HCT116 (cell line): Measurements from ENCODE around the gene RHEBL1. TPM values are rescaled to one million over a fixed set of nuclear protein-coding genes. Genes with fewer than 3 reads are reported as not detected.

Experiments used
- ATAC-seq: fragments of 200-7000 bp; cut with Tn5 transposase; 2 replicates; pipeline ENCODE4 v1.9.1; 2020; ENCODE audit warnings: mild to moderate bottlenecking, moderate library complexity
- BruUV-seq: library from RNA; stranded (reverse); fragments of 400-500 nt; replicated peaks from 2 replicates; lab custom pipeline; 2021; lab: Mats Ljungman, UMichigan
- CTCF ChIA-PET: fragments of 300-600 bp; sonication (Branson Sonifier 250); formaldehyde crosslinking; loops from one replicate; lab custom pipeline; 2021; ENCODE audit warnings: antibody characterized with exemption; lab: Charles Lee
- POLR2A ChIA-PET: fragments of 300-600, 350-600 bp; sonication (Branson Sonifier 250); formaldehyde crosslinking; loops from one replicate; lab custom pipeline; 2021; ENCODE audit warnings: antibody characterized with exemption; lab: Charles Lee
- RAD21 ChIA-PET, 2 experiments: fragments of 300-600 bp; sonication (Branson Sonifier 250); formaldehyde crosslinking; loops; one replicate each; lab custom pipeline; 2023; ENCODE audit warnings: low total read pairs in 2 of 2; ENCODE audit not compliant: uncharacterized antibody in 2 of 2, unreplicated experiment in 2 of 2, low non-redundant PET in 1 of 2; lab: Charles Lee
- DNase-seq: peaks from one replicate; pipeline ENCODE4 v3.0.0-alpha.2; 2010; ENCODE audit warnings: low read depth, low spot score
- H2AFZ ChIP-seq: fragments of 200-600 bp; shearing (Covaris generic), sonication (generic); 2 replicates; pipeline ENCODE4 v1.6.1; 2017; ENCODE audit warnings: low read depth, mixed run types, mixed read lengths, antibody characterized with exemption, low read length; ENCODE audit not compliant: poor library complexity, severe bottlenecking
- H3K27ac ChIP-seq: 2 replicates; pipeline ENCODE4 v1.5.1; 2012; ENCODE audit warnings: low read depth, low read length
- H3K27me3 ChIP-seq: fragments of 200-600 bp; sonication (generic); 2 replicates; pipeline ENCODE4 v1.6.1; 2016; ENCODE audit warnings: mixed run types, low read length, mixed read lengths; ENCODE audit not compliant: insufficient read depth
- H3K36me3 ChIP-seq, 2 experiments: fragments of 200-500 bp in 1 of 2; fragments of 200-600 bp in 1 of 2; sonication (Bioruptor generic) in 1 of 2; sonication (generic) in 1 of 2; 2 replicates each; pipeline versions ENCODE4 v1.5.1 to v1.6.1; 2014 to 2016; ENCODE audit warnings: low read length in 2 of 2, inconsistent platforms in 1 of 2, mixed read lengths in 1 of 2, mixed run types in 1 of 2; ENCODE audit not compliant: insufficient read depth in 2 of 2, control insufficient read depth in 1 of 2
- H3K4me1 ChIP-seq, 2 experiments: fragments of 200-600 bp in 1 of 2; sonication (generic) in 1 of 2; 2 replicates each; pipeline versions ENCODE4 v1.5.1 to v1.6.1; 2012 to 2017; ENCODE audit warnings: low read length in 2 of 2, inconsistent platforms in 1 of 2, mild to moderate bottlenecking in 1 of 2, mixed read lengths in 1 of 2, mixed run types in 1 of 2, moderate library complexity in 1 of 2; ENCODE audit not compliant: insufficient read depth in 2 of 2, control insufficient read depth in 1 of 2
- H3K4me2 ChIP-seq: fragments of 200-600 bp; sonication (generic); 2 replicates; pipeline ENCODE4 v1.6.1; 2017; ENCODE audit warnings: mixed run types, low read length, mixed read lengths
- H3K4me3 ChIP-seq, 2 experiments: fragments of 200-600 bp in 1 of 2; sonication (generic) in 1 of 2; replicated peaks in 1 of 2; 2 replicates each; pipeline ENCODE4 v1.5.1; 2011 to 2016; ENCODE audit warnings: low read length in 2 of 2, control low read depth in 1 of 2, low read depth in 1 of 2, mild to moderate bottlenecking in 1 of 2, mixed read lengths in 1 of 2, mixed run types in 1 of 2
- H3K79me2 ChIP-seq: fragments of 200-600 bp; sonication (generic); 2 replicates; pipeline ENCODE4 v1.6.1; 2017; ENCODE audit warnings: mild to moderate bottlenecking, mixed run types, low read length, moderate library complexity, mixed read lengths; ENCODE audit not compliant: insufficient read depth
- H3K9ac ChIP-seq: fragments of 200-600 bp; sonication (generic); 2 replicates; pipeline ENCODE4 v1.6.1; 2016; ENCODE audit warnings: low read length, mixed read lengths
- H3K9me2 ChIP-seq: fragments of 200-600 bp; sonication (generic), shearing (Covaris generic); 2 replicates; pipeline ENCODE4 v1.6.1; 2017; ENCODE audit warnings: mixed run types, mild to moderate bottlenecking, moderate library complexity; ENCODE audit not compliant: insufficient read depth
- H3K9me3 ChIP-seq, 2 experiments: fragments of 200-500 bp in 1 of 2; fragments of 200-600 bp in 1 of 2; sonication (Bioruptor generic) in 1 of 2; sonication (generic) in 1 of 2; 2 replicates each; pipeline ENCODE4 v1.6.1; 2014 to 2017; ENCODE audit warnings: low read length in 2 of 2, mixed read lengths in 2 of 2, inconsistent platforms in 1 of 2, low read depth in 1 of 2, mild to moderate bottlenecking in 1 of 2, mixed run types in 1 of 2, moderate library complexity in 1 of 2; ENCODE audit not compliant: control insufficient read depth in 1 of 2, insufficient read depth in 1 of 2
- H4K20me1 ChIP-seq: fragments of 200-600 bp; sonication (generic), shearing (Covaris generic); 2 replicates; pipeline ENCODE4 v1.6.1; 2017; ENCODE audit warnings: mixed run types, mild to moderate bottlenecking, moderate library complexity; ENCODE audit not compliant: insufficient read depth
- ATF3 ChIP-seq: IDR thresholded peaks from 2 replicates; pipeline ENCODE4 v1.6.1; 2012
- CTCF ChIP-seq, 3 experiments: fragments of 200-600 bp in 1 of 3; sonication (generic) in 1 of 3; IDR thresholded peaks in 2 of 3; conservative IDR thresholded peaks in 1 of 3; 2 replicates each; pipeline ENCODE4 v1.5.1; 2012 to 2017; ENCODE audit warnings: low read depth in 2 of 3, low read length in 2 of 3, antibody characterized with exemption in 1 of 3, borderline replicate concordance in 1 of 3, control low read depth in 1 of 3, mild to moderate bottlenecking in 1 of 3, mixed read lengths in 1 of 3, mixed run types in 1 of 3, moderate library complexity in 1 of 3; ENCODE audit not compliant: insufficient read depth in 1 of 3
- ELF1 ChIP-seq: IDR thresholded peaks from 2 replicates; pipeline ENCODE4 v1.6.1; 2012; ENCODE audit warnings: low read depth, borderline replicate concordance
- EZH2 ChIP-seq: fragments of 200-600 bp; sonication (generic); IDR thresholded peaks from 2 replicates; pipeline ENCODE4 v1.6.1; 2017; ENCODE audit warnings: antibody characterized with exemption, mixed run types
- FOSL1 ChIP-seq: IDR thresholded peaks from 2 replicates; pipeline ENCODE4 v1.6.1; 2012; ENCODE audit warnings: low read depth
- MAX ChIP-seq: IDR thresholded peaks from 2 replicates; pipeline ENCODE4 v1.6.1; 2012
- POLR2A ChIP-seq: IDR thresholded peaks from 2 replicates; pipeline ENCODE4 v1.7.0; 2011; ENCODE audit warnings: borderline replicate concordance; ENCODE audit not compliant: insufficient read depth, insufficient read length; ENCODE audit errors: extremely low read depth
- YY1 ChIP-seq: IDR thresholded peaks from 2 replicates; pipeline ENCODE4 v1.6.1; 2011; ENCODE audit warnings: low read length, low read depth, moderate library complexity, mild to moderate bottlenecking; ENCODE audit not compliant: insufficient replicate concordance; ENCODE audit errors: extremely low read depth
- ZBTB33 ChIP-seq: IDR thresholded peaks from 2 replicates; pipeline ENCODE4 v1.6.1; 2011; ENCODE audit warnings: mild to moderate bottlenecking, low read length, moderate library complexity; ENCODE audit not compliant: insufficient replicate concordance; ENCODE audit errors: extremely low read depth
- intact Hi-C: fragments of 100-400 bp; cut with micrococcal nuclease; formaldehyde crosslinking; loops from 2 replicates; pipeline ENCODE4 v1.10.0; 2022
- total RNA-seq: library from RNA; stranded (reverse); gene quantifications from one replicate; pipeline ENCODE4 v1.2.1, GENCODE V29; 2021; ENCODE audit not compliant: unreplicated experiment

Gene RHEBL1
- total RNA-seq, 1 experiment from 2014 or later: 2.8 TPM

GRCh38 chr12:49097381-49097780, 27.6 kb upstream of the RHEBL1 start (continued):
- TF ChIP-seq EZH2 (no peak), MAX (no peak), ELF1 (no peak), ZBTB33 (no peak), FOSL1 (no peak), CTCF (IDR thresholded peaks at IDR 0.05 in 2 of 3, conservative IDR thresholded peaks at IDR 0.05 in 1 of 3; ENCODE audit: borderline replicate concordance in 1 of 3, insufficient read depth in 1 of 3, low read depth in 2 of 3, low read length in 2 of 3) (no peak), POLR2A (no peak)

- no peak for TF ChIP-seq YY1
- TF ChIP-seq MAX: no peak
- TF ChIP-seq FOSL1: no peak
- no peak for TF ChIP-seq ATF3
- H3K79me2 ChIP-seq: no peaks in the 10 kb centered on the region
- H3K9me3 ChIP-seq: no peaks in the 10 kb centered on the region
- intact Hi-C loops: no loop called here
- 0 out of 4 replicates have a peak, but pooled peaks cover 0 to 2% of the 10 kb centered on the region in 2 experiments for H3K4me1 ChIP-seq
- no peak overlapping the region for H3K9ac ChIP-seq
- RAD21 ChIA-PET: no interaction called here
- no peak for DNase-seq
- no peaks in the 10 kb centered on the region for H4K20me1 ChIP-seq
- no peak overlapping the region for H3K4me3 ChIP-seq
- H3K27me3 ChIP-seq: no peaks in the 10 kb centered on the region
- BruUV-seq: no TSS peak
- POLR2A ChIA-PET: no interaction called here
- H3K27ac ChIP-seq: no peak overlapping the region
- no peak overlapping the region for H2AFZ ChIP-seq
- 0 out of 4 replicates have a peak, but pooled peaks cover 3 to 7% of the 10 kb centered on the region in 2 experiments for H3K36me3 ChIP-seq
- no peaks in the 10 kb centered on the region for H3K9me2 ChIP-seq
- CTCF ChIA-PET: interaction anchor here (0.6 to 4.9 kb wide), 3 partner anchors 25 to 243 kb away, joined by 3 to 23 read pairs (median 3); partner anchors contain the start of genes DDX23 and RHEBL1
- no peak overlapping the region for H3K4me2 ChIP-seq
- no peak for ATAC-seq
Observed at GRCh38 chr12:49094975-49095365, 25.2 kb upstream of the RHEBL1 start.
